GM21576 (cell line): ENCODE results near the gene TSPAN9.

Experiments used
- ATAC-seq: cut with Tn5 transposase; IDR thresholded peaks from one replicate; pipeline ENCODE4 v1.9.1; 2021; ENCODE audit warnings: mild to moderate bottlenecking, moderate library complexity; ENCODE audit not compliant: unreplicated experiment

TSPAN9 gene

GRCh38 chr12:3305904-3306619 is 228.9 kb downstream of the TSPAN9 start:
- no peak for ATAC-seq

- no peak for ATAC-seq
These were observed 230.2 kb downstream of the TSPAN9 start for GRCh38 chr12:3307389-3307788.

GRCh38 chr12:3308063-3308462 is 230.9 kb downstream of the TSPAN9 start:
- no peak for ATAC-seq

- ATAC-seq: no peak
These were observed 231.4 kb downstream of the TSPAN9 start for GRCh38 chr12:3308609-3309008.

- ATAC-seq: no peak
These were observed 232.6 kb downstream of the TSPAN9 start for GRCh38 chr12:3309805-3310204.

GRCh38 chr12:3310271-3311026 is 233.3 kb downstream of the TSPAN9 start:
- no peak for ATAC-seq

- ATAC-seq: no peak
These were observed 233.8 kb downstream of the TSPAN9 start for GRCh38 chr12:3311027-3311402.

- ATAC-seq: no peak
These were observed 234.4 kb downstream of the TSPAN9 start for GRCh38 chr12:3311491-3312103.

- ATAC-seq: no peak
These were observed 235.9 kb downstream of the TSPAN9 start for GRCh38 chr12:3313066-3313465.

GRCh38 chr12:3313675-3314663 is 236.8 kb downstream of the TSPAN9 start:
- ATAC-seq: no peak

- ATAC-seq: no peak
These were observed 238.1 kb downstream of the TSPAN9 start for GRCh38 chr12:3315201-3315661.

- no peak for ATAC-seq
These were observed 239.7 kb downstream of the TSPAN9 start for GRCh38 chr12:3316776-3317480.

GRCh38 chr12:3317481-3317815 is 240.3 kb downstream of the TSPAN9 start:
- no peak for ATAC-seq

GRCh38 chr12:3317841-3318501 is 240.8 kb downstream of the TSPAN9 start:
- ATAC-seq: no peak

GRCh38 chr12:3319723-3320492 is 242.7 kb downstream of the TSPAN9 start:
- no peak for ATAC-seq

- ATAC-seq: no peak
These were observed 243.8 kb downstream of the TSPAN9 start for GRCh38 chr12:3320881-3321509.

- no peak for ATAC-seq
These were observed 244.7 kb downstream of the TSPAN9 start for GRCh38 chr12:3321881-3322280.

GRCh38 chr12:3323002-3323685 is 246.0 kb downstream of the TSPAN9 start:
- ATAC-seq: no peak
